Measurements from ENCODE around the gene AQP10. TPM values are rescaled to one million over a fixed set of nuclear protein-coding genes. Genes with fewer than 3 reads are reported as not detected.
"Not testable (repeated sequence)": the region's sequence is repeated elsewhere in the genome, so short reads cannot be mapped to it uniquely, and the experiment has no call there.

AQP10 gene
- total and polyA plus RNA-seq, 10 of the 15 experiments (the other 5 are each of a cell fraction or from before 2014, with no cell fraction given), result not detected

- FAIRE-seq; RAD21 ChIA-PET (ENCODE audit: unreplicated experiment): not testable (repeated sequence)
These were observed 6.7 kb upstream of the AQP10 start for GRCh38 chr1:154314226-154314625.

DNA sequence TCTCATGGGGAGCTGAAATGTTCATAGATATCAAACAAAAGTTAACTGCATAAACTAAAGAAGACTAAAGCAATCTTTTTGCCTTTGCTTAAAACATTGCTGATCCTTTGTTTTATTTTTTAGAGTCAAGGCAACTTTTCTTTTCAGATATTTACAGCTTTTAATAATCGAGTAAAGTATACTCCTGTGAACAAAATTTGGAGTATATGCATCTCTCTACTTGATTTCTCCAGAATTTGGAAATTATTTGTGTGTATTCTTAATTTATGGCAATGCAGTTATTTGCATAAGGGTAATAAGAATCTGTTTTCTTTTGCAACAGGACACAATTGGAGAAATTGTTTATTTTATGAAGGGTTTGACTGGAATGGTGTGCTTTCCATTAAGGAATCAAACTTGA, 4.2 kb upstream of the AQP10 start:
- ChIA-PET RAD21 (ENCODE audit: unreplicated experiment) (no interaction called here), POLR2A (no interaction called here), CTCF (interaction anchor here (0.6 to 5.4 kb wide), 3 partner anchors 9 to 29 kb away, joined by 3 to 24 read pairs (median 3); no protein-coding TSS in a partner anchor), SMC1A (ENCODE audit: uncharacterized antibody, unreplicated experiment) (interaction anchor here (1.6 kb wide), 1 partner anchor 117 kb away, joined by 3 read pairs; no protein-coding TSS in a partner anchor)
- Histone ChIP-seq H3K4me2 (ENCODE audit: control insufficient read depth, insufficient read depth) (no peak overlapping the region), H2AFZ (ENCODE audit: control insufficient read depth, low read depth, low read length) (no peak overlapping the region), H3K9ac (ENCODE audit: control insufficient read depth, insufficient read depth, low read length) (no peak overlapping the region), H3K27ac (ENCODE audit: control insufficient read depth, insufficient read depth) (no peak overlapping the region), H3K36me3 (ENCODE audit: control insufficient read depth in 2 of 2, insufficient read depth in 2 of 2, low read length in 1 of 2) (no peaks in the 10 kb centered on the region), H3K4me1 (ENCODE audit: control insufficient read depth, insufficient read depth, low read length) (no peaks in the 10 kb centered on the region), H3K79me2 (ENCODE audit: control insufficient read depth, insufficient read depth, low read length) (no peaks in the 10 kb centered on the region), H3K9me3 (replicated peaks; ENCODE audit: control insufficient read depth, insufficient read depth, low read length) (no peaks in the 10 kb centered on the region), H4K20me1 (ENCODE audit: control insufficient read depth, insufficient read depth) (no peaks in the 10 kb centered on the region), H3K27me3 (replicated peaks in 1 of 2; ENCODE audit: control insufficient read depth in 2 of 2, insufficient read depth in 2 of 2, low read length in 1 of 2) (peaks cover 0 to 3% of the 10 kb centered on the region in 2 experiments; a peak in 1 of 4 replicates), H3K4me3 (no peak overlapping the region)
- ATAC-seq, result no peak
- FAIRE-seq, result no peak
- DNase-seq (ENCODE audit: low read depth, low spot score), result no peak
- no peak for TF ChIP-seq JUNB (IDR thresholded peaks at IDR 0.05)
- no peak for TF ChIP-seq SMAD1 (IDR thresholded peaks at IDR 0.05; ENCODE audit: low read depth, partially characterized antibody)
- TF ChIP-seq CBX3 (IDR thresholded peaks at IDR 0.05; ENCODE audit: borderline replicate concordance, low read depth), result no peak
- TF ChIP-seq YY1 (IDR thresholded peaks at IDR 0.05; ENCODE audit: low read depth, low read length), result no peak
- TF ChIP-seq PBX3 (IDR thresholded peaks at IDR 0.05; ENCODE audit: insufficient replicate concordance, low read depth, low read length), result no peak
- TF ChIP-seq NBN (IDR thresholded peaks at IDR 0.05), result no peak
- BruUV-seq (replicated peaks), result no TSS peak
- in situ Hi-C loops (cut with MboI) (no loop called here), intact Hi-C loops (cut with micrococcal nuclease; ENCODE audit: unreplicated experiment) (no loop called here)
- WGBS (ENCODE audit: insufficient coverage, insufficient replicate concordance, low lambda C conversion rate, missing lambda C conversion rate), result 19% methylated on average over 1 of the region's 1 CpG

More at GRCh38 chr1:154314226-154314625, 6.7 kb upstream of the AQP10 start:
- H3K4me3 ChIP-seq; H3K27ac ChIP-seq (ENCODE audit: control insufficient read depth, insufficient read depth); H3K9me3 ChIP-seq (replicated peaks; ENCODE audit: control insufficient read depth, insufficient read depth, low read length); H3K9ac ChIP-seq (ENCODE audit: control insufficient read depth, insufficient read depth, low read length); H3K36me3 ChIP-seq (ENCODE audit: control insufficient read depth in 2 of 2, insufficient read depth in 2 of 2, low read length in 1 of 2); H3K79me2 ChIP-seq (ENCODE audit: control insufficient read depth, insufficient read depth, low read length); BruUV-seq (replicated peaks); ATAC-seq; POLR2A ChIA-PET; H3K4me1 ChIP-seq (ENCODE audit: control insufficient read depth, insufficient read depth, low read length); H2AFZ ChIP-seq (ENCODE audit: control insufficient read depth, low read depth, low read length); H3K4me2 ChIP-seq (ENCODE audit: control insufficient read depth, insufficient read depth); DNase-seq (ENCODE audit: low read depth, low spot score); in situ Hi-C loops (cut with MboI); H3K27me3 ChIP-seq (replicated peaks in 1 of 2; ENCODE audit: control insufficient read depth in 2 of 2, insufficient read depth in 2 of 2, low read length in 1 of 2); H4K20me1 ChIP-seq (ENCODE audit: control insufficient read depth, insufficient read depth); intact Hi-C loops (cut with micrococcal nuclease; ENCODE audit: unreplicated experiment): not testable (repeated sequence)
- SMC1A ChIA-PET (ENCODE audit: uncharacterized antibody, unreplicated experiment), result interaction anchor here (1.2 to 1.7 kb wide), 3 partner anchors 9 to 58 kb away, joined by 3 to 5 read pairs (median 4); no protein-coding TSS in a partner anchor
- WGBS (ENCODE audit: insufficient coverage, insufficient replicate concordance, low lambda C conversion rate, missing lambda C conversion rate), result 35% methylated on average over 3 of the region's 3 CpGs
- CTCF ChIA-PET, result interaction anchor here (0.9 to 5.4 kb wide), 4 partner anchors 8 to 21 kb away, joined by 3 to 24 read pairs (median 4); no protein-coding TSS in a partner anchor

All from GM12878 (cell line).